NCI-H2107 treated with DMSO at 0.1 percent for 48 hours (cell line): ENCODE results near the gene TTC34.
"Not testable (repeated sequence)": the region's sequence is repeated elsewhere in the genome, so short reads cannot be mapped to it uniquely, and the experiment has no call there.

Experiments
- DNase-seq: peaks from one replicate; lab custom pipeline; 2025; ENCODE audit not compliant: unreplicated experiment; lab: John Stamatoyannopoulos, UW

The TTC34 gene

DNA sequence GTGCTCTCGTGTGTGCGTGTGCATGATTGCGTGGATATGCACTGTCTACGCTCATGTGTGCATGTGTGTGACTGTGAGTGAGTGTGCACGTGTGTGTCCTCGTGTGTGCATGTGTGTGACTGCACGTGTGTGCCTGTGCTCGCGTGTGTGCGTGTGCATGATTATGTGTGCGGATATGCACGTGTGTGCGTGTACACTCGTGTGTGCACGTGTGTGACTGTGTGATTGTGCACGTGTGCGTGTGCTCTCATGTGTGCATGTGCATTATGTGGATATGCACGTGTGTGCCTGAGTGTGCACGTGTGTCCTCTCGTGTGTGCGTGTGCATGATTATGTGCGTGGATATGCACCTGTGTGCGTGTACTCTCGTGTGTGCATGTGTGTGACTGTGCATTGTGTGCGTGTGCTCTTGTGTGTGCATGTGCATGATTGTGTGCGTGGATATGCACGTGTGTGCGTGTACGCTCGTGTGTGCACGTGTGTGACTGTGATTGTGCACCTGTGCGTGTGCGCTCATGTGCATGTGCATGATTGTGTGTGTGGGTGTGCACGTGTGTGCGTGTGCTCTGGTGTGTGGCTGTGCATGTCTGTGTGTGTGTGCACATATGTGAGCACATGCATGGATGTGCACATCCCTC is 170.9 kb downstream of the TTC34 start:
- DNase-seq: no peak

- DNase-seq: no peak
Observed at GRCh38 chr1:2629627-2630497, 171.6 kb downstream of the TTC34 start.

- DNase-seq: no peak
Observed at GRCh38 chr1:2628933-2629626, 172.4 kb downstream of the TTC34 start.

DNA sequence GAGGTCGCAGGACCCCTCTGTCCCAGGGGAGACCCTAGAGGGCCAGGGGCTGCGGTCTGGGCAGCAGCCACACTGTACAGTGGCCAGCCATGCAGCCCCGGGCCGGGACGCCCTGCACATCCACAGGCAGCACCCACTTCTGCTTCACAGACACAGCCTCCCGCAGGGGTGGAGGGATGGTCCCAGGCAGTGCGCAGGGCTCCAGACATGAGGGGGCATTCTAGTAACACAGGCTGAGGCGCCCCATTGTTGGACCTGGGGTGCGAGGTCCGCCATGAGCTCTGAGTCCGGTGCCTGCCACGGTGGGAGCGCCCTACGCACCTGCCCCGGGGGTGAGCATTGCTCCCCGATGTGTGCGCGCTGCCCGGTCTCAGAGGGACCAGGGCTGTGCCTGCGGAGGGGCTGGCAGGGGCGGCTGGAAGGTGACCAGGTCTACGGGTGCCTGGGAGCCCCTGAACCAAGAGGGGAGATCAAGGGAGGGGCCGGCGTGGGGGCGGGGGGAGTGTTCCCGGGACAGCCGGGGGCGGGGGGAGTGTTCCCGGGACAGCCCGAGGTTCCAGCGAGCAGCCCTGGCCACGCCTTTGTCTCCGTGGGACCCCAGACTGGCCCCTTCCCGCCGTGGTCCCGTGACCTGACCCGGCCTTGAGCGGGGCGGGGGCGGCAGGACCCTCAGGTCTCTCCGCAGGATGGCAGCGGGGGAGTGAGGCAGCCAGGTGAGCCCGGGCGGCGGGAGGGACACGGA is 173.1 kb downstream of the TTC34 start:
- DNase-seq: no peak

DNA sequence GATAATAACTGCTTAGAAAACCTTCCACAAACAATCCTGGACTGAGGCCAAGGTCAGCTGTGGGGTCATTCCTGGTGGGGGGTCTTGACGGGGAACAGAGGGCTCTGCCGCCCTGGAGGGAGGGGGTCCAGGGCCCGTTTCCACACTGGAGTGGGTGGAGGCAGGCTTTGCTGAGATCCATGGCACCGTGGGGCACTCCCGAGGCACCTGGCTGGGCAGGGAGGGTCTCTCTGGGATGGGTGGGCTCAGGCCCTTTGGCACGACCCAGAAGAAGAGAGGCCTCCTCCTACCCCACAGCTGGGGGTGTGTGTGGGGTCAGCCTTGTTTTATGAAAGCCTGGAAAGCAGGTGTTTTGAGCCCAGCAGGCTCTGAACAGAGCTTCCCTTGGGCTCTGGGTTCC is 173.7 kb downstream of the TTC34 start:
- no peak for DNase-seq

DNA sequence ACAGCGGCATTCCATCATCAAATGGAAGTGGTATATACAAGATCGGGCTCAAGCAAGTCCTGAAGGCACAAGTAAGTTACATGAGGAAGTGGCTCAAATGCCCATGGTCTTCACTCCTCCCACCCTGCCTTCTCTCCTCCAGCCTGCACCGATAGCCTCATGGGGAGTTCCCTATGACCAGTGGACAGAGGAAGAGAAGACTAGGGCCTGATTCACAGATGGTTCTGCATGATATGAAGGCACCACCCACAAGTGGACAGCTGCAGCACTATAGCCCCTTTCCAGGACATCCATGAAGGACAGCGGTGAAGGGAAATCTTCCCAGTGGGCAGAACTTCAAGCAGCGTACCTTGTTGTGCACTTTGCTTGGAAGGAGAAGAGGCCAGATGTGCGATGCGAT is 175.7 kb downstream of the TTC34 start:
- DNase-seq: not testable (repeated sequence)

GRCh38 chr1:2625311-2625710 is 176.2 kb downstream of the TTC34 start:
- no peak for DNase-seq

GRCh38 chr1:2624735-2625300 is 176.7 kb downstream of the TTC34 start:
- no peak for DNase-seq

DNA sequence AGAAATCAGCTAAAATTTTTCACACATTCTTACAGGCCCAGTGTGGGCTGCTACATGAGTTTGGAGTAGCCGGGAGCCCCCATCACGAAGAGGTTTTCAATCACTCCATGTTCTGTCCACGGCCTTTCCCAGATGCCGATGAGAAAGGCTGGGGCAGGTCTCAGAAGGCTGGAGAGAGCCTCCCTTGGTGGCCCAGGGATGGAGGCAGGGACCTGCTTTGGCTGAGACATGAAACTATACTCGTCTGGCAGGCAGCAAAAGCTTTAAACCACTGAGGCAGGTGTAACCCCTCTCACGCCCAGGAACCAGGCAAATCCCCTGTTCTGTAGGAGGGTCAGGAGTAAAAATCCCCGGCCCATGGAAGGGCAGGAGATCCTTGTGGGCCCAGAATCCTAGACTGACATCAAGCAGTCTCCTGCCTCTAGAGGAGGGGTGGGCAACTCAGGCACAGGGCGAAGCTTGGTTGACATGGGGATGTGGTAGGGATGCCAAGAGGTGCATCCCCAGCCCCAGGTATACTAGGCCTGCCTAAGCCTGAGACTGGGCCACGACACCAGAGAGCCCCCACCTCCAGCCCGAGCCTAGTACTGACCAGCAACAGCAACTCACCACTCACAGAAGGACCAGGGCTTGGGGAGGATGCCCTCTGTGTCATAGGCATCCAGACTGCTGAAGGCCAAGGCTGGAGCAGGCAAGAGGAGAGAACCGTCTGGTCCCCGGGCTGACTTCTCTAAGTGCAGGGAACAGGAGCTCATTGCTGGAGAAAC is 177.7 kb downstream of the TTC34 start:
- DNase-seq: no peak

DNA sequence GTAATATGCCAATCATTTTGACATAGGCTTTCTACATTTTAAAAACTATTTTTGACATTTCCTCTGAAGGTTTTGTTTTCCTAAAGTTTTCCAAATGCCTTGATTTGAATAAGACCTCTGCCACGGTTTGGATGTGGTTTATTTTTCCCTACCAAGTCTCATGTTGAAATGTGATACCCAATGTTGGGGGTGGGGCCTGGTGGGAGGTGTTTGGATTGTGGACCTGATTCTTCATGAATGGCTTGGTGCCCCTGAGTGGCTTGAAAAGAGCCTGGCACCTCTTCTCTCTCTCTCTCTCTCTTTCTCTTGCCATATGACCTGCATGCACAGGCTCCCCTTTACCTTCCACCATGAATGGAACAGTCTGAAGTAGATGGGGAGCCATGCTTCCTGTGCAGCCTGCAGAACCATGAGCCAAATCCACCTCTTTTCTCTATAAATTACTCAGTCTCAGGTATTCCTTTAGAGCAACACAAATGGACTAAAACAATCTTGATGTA is 183.5 kb downstream of the TTC34 start:
- DNase-seq: no peak

GRCh38 chr1:2614145-2614544 is 187.3 kb downstream of the TTC34 start:
- DNase-seq: no peak

GRCh38 chr1:2612591-2613365 is 188.7 kb downstream of the TTC34 start:
- DNase-seq: no peak

DNA sequence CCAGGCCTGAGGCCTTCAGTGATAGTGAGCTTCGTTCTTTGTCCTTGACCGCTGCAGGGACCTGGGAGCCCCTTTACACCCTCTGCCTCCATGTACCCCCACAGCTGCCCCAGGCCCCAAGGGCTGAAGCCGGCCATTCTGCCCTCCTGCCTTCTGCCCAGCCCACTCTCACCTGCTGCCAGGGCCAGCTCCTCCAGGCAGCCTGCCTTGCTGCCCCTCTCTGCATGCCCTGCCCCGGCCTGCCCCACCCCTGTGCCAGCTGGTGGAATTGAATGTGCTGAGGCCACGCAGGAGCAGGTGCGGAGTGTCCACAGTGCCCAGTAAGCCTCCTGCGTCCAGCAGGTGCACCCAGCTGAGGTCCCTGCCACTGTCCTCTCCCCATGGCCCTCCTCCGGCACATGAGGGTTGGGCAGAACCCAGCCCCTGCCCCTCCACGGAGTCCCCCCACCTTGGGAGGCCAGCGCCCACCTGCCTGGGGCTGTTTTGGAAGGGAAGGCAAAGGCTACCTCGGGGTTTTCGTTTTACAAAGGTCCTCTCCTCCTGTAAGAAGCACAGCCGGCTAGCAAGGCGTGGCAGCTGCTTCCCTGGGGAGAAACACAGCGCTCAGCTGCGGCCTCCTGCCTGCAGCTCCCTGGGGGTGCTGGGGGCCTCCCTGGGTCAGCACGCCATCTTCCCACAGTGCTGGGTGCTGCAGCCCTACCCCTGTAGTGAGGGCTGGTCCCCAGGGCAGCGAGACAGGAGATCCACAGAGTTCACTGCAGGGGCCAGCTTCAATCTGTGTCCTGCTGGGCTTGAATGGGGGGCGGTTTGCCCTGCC is 189.7 kb downstream of the TTC34 start:
- no peak for DNase-seq

DNA sequence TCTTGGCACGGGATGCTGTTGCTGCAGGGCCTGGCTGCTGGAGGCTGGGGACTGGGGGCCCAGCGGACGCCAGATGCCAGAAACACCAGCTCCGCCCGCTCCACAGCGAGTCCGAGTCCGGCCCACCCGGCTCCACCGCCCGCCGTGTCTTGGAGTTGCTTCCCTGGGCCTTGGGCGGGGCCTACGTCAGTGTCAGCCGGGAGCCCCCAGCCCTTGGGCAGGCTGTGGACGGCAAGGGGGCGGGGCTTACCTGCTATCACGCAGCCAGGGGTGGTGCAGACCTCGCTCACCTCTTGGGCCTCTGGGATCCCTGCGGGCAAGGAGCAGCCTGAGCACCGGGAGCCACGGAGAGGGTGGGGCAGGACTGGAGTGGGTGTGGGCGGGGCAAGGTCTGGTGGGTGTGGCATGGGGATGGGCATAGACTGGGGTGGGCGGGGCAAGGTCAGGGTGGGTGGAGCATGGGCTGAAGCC is 190.4 kb downstream of the TTC34 start:
- DNase-seq: no peak

GRCh38 chr1:2610036-2610959 is 191.2 kb downstream of the TTC34 start:
- DNase-seq: no peak

- no peak for DNase-seq
Observed at GRCh38 chr1:2609319-2610035, 192.0 kb downstream of the TTC34 start.
